Measurements from ENCODE around the gene PTPRN2.

The PTPRN2 gene

GRCh38 chr7:157688533-157689268 lies 898.9 kb downstream of the PTPRN2 start:
- DNase-seq = no peak

- no peak for DNase-seq
These were observed 899.6 kb downstream of the PTPRN2 start for GRCh38 chr7:157687845-157688532.

GRCh38 chr7:157687158-157687557 lies 900.5 kb downstream of the PTPRN2 start:
- no peak for DNase-seq

- no peak for DNase-seq
These were observed 901.2 kb downstream of the PTPRN2 start for GRCh38 chr7:157686285-157686894.

GRCh38 chr7:157685430-157686284 lies 902.0 kb downstream of the PTPRN2 start:
- DNase-seq = no peak

- DNase-seq = no peak
These were observed 902.7 kb downstream of the PTPRN2 start for GRCh38 chr7:157684909-157685429.

GRCh38 chr7:157684157-157684908 lies 903.3 kb downstream of the PTPRN2 start:
- DNase-seq = no peak

GRCh38 chr7:157683747-157684156 lies 903.9 kb downstream of the PTPRN2 start:
- DNase-seq = no peak

GRCh38 chr7:157682946-157683746 lies 904.5 kb downstream of the PTPRN2 start:
- DNase-seq = no peak

- no peak for DNase-seq
These were observed 905.3 kb downstream of the PTPRN2 start for GRCh38 chr7:157682064-157682945.

- no peak for DNase-seq
These were observed 908.0 kb downstream of the PTPRN2 start for GRCh38 chr7:157679607-157680006.

- DNase-seq = no peak
These were observed 909.1 kb downstream of the PTPRN2 start for GRCh38 chr7:157678501-157678900.

- no peak for DNase-seq
These were observed 911.0 kb downstream of the PTPRN2 start for GRCh38 chr7:157676456-157677255.

- no peak for DNase-seq
These were observed 911.6 kb downstream of the PTPRN2 start for GRCh38 chr7:157676001-157676400.

GRCh38 chr7:157675427-157675927 lies 912.1 kb downstream of the PTPRN2 start:
- DNase-seq = no peak

- no peak for DNase-seq
These were observed 912.8 kb downstream of the PTPRN2 start for GRCh38 chr7:157674715-157675426.

GRCh38 chr7:157674027-157674714 lies 913.5 kb downstream of the PTPRN2 start:
- DNase-seq = no peak

GRCh38 chr7:157673573-157673972 lies 914.0 kb downstream of the PTPRN2 start:
- DNase-seq = no peak

Data from activated CD4-positive, CD25-positive, alpha-beta regulatory T cell (primary cell).